Measurements from ENCODE around the gene LMNB1. TPM values are rescaled to one million over a fixed set of nuclear protein-coding genes. Genes with fewer than 3 reads are reported as not detected.
"Not testable (repeated sequence)": the region's sequence is repeated elsewhere in the genome, so short reads cannot be mapped to it uniquely, and the experiment has no call there.

The LMNB1 gene
- total and polyA plus RNA-seq, 4 donors = 5.1 to 40.3 (median 21.8) TPM

DNA sequence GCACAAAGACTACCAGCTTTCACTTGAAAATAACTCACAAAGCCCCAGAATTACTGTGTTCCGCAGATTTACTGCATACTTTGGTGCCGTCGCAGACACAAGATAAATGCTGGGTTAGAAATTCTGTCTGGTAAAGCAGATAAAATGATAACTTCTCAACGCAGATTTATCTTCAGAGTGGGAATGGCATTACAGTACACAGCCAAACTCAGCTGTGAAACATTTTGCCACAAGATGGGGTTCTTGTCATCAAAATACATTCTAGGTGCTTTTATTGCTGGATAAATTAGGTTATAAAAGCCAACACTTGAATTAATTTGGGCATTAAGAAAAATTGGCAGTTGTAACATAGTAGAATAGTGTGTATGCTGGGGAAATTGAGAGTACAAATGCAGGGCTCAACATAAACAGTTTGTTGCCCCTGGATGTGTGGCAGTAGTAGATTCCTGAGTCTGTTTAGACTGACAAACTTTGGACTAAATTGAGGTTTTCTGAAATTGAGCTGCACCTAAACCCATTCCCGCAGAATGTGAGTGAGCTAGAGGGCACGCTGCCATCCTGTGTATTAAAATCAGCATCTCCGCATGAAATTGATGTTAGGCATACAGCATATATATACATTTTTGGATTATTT lies 61.1 kb downstream of the LMNB1 start:
- no peak overlapping the region for H3K9ac ChIP-seq (ENCODE audit: insufficient read depth in 1 of 2, low read length in 2 of 2)
- 86 to 89% methylated on average over 7 of the region's 7 CpGs for WGBS, 2 donors
- H3K4me1 ChIP-seq (ENCODE audit: control insufficient read depth in 5 of 5, insufficient read depth in 5 of 5, low read length in 5 of 5) = no peaks in the 10 kb centered on the region
- no peak overlapping the region for H3K27ac ChIP-seq (ENCODE audit: low read depth in 1 of 2, low read length in 1 of 2)
- no peak for ATAC-seq (ENCODE audit: insufficient read depth, low FRiP score)
- TF ChIP-seq, protein P1, sequence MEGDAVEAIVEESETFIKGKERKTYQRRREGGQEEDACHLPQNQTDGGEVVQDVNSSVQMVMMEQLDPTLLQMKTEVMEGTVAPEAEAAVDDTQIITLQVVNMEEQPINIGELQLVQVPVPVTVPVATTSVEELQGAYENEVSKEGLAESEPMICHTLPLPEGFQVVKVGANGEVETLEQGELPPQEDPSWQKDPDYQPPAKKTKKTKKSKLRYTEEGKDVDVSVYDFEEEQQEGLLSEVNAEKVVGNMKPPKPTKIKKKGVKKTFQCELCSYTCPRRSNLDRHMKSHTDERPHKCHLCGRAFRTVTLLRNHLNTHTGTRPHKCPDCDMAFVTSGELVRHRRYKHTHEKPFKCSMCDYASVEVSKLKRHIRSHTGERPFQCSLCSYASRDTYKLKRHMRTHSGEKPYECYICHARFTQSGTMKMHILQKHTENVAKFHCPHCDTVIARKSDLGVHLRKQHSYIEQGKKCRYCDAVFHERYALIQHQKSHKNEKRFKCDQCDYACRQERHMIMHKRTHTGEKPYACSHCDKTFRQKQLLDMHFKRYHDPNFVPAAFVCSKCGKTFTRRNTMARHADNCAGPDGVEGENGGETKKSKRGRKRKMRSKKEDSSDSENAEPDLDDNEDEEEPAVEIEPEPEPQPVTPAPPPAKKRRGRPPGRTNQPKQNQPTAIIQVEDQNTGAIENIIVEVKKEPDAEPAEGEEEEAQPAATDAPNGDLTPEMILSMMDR (IDR thresholded peaks at IDR 0.05; ENCODE audit: control extremely low read depth, extremely low read depth) = no peak
- no peaks in the 10 kb centered on the region for H3K9me3 ChIP-seq (ENCODE audit: control insufficient read depth in 4 of 4, insufficient read depth in 3 of 4, low read length in 3 of 4)
- H3K4me3 ChIP-seq = no peak overlapping the region
- DNase-seq = no peak
- peaks cover 0 to 14% (median 7%) of the 10 kb centered on the region in 4 donors for H3K36me3 ChIP-seq (ENCODE audit: control insufficient read depth in 4 of 4, insufficient read depth in 4 of 4, low read length in 4 of 4)
- no peaks in the 10 kb centered on the region for H3K27me3 ChIP-seq (ENCODE audit: control insufficient read depth in 3 of 3, insufficient read depth in 3 of 3, low read length in 2 of 3)

GRCh38 chr5:126839407-126839806 lies 62.5 kb downstream of the LMNB1 start:
- H3K27me3 ChIP-seq (ENCODE audit: control insufficient read depth in 3 of 3, insufficient read depth in 3 of 3, low read length in 2 of 3); H3K9ac ChIP-seq (ENCODE audit: insufficient read depth in 1 of 2, low read length in 2 of 2); DNase-seq; H3K27ac ChIP-seq (ENCODE audit: low read depth in 1 of 2, low read length in 1 of 2); H3K9me3 ChIP-seq (ENCODE audit: control insufficient read depth in 4 of 4, insufficient read depth in 3 of 4, low read length in 3 of 4); H3K36me3 ChIP-seq (ENCODE audit: control insufficient read depth in 4 of 4, insufficient read depth in 4 of 4, low read length in 4 of 4); ATAC-seq (ENCODE audit: insufficient read depth, low FRiP score); H3K4me1 ChIP-seq (ENCODE audit: control insufficient read depth in 5 of 5, insufficient read depth in 5 of 5, low read length in 5 of 5); H3K4me3 ChIP-seq: not testable (repeated sequence)
- WGBS, 2 donors = 84 to 87% methylated on average over 7 of the region's 7 CpGs

- not testable (repeated sequence) for H3K4me3 ChIP-seq; H3K27ac ChIP-seq (ENCODE audit: low read depth in 1 of 2, low read length in 1 of 2); H3K4me1 ChIP-seq (ENCODE audit: control insufficient read depth in 5 of 5, insufficient read depth in 5 of 5, low read length in 5 of 5); H3K36me3 ChIP-seq (ENCODE audit: control insufficient read depth in 4 of 4, insufficient read depth in 4 of 4, low read length in 4 of 4); H3K9ac ChIP-seq (ENCODE audit: insufficient read depth in 1 of 2, low read length in 2 of 2); H3K9me3 ChIP-seq (ENCODE audit: control insufficient read depth in 4 of 4, insufficient read depth in 3 of 4, low read length in 3 of 4); ATAC-seq (ENCODE audit: insufficient read depth, low FRiP score); DNase-seq; H3K27me3 ChIP-seq (ENCODE audit: control insufficient read depth in 3 of 3, insufficient read depth in 3 of 3, low read length in 2 of 3)
- 75 to 85% methylated on average over 11 of the region's 11 CpGs for WGBS, 2 donors
Measured at GRCh38 chr5:126843375-126843774, 66.4 kb downstream of the LMNB1 start.

DNA sequence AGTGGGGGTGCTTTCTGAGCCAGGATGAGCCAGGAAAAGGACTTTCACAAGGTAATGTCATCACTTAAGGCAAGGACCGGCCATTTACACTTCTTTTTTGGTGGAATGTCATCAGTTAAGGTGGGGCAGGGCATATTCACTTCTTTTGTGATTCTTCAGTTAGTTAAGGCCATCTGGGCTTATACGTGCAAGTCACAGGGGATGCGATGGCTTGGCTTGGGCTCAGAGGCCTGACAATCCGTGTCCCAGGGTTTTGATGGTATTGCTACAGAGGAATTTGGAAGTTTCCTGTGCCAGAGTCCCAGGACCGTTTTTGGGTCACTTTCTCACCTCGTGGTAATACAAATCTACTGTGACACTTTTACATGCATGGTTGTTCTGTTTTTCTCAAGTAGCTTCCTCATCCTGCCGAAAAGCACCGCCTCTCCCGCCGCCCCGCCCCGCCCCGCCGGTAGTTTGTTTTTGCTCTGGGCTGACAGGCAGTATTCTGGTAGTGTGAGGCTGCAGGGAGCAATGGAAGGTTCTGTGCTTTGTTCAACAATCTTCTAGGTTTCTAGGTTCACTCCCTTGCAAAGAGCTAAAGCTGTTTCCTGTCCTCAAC lies 68.6 kb downstream of the LMNB1 start:
- ATAC-seq (ENCODE audit: insufficient read depth, low FRiP score) (peak; percentile 72), DNase-seq (peak in 2 of 3 donors; percentile 16 to 40)
- not testable (repeated sequence) for H3K4me1 ChIP-seq (ENCODE audit: control insufficient read depth in 5 of 5, insufficient read depth in 5 of 5, low read length in 5 of 5); H3K36me3 ChIP-seq (ENCODE audit: control insufficient read depth in 4 of 4, insufficient read depth in 4 of 4, low read length in 4 of 4); H3K4me3 ChIP-seq; H3K9ac ChIP-seq (ENCODE audit: insufficient read depth in 1 of 2, low read length in 2 of 2); H3K27me3 ChIP-seq (ENCODE audit: control insufficient read depth in 3 of 3, insufficient read depth in 3 of 3, low read length in 2 of 3); H3K9me3 ChIP-seq (ENCODE audit: control insufficient read depth in 4 of 4, insufficient read depth in 3 of 4, low read length in 3 of 4)
- peak overlapping the region in 1 of 2 donors; percentile 31 for H3K27ac ChIP-seq (ENCODE audit: low read depth in 1 of 2, low read length in 1 of 2)
- 21 to 28% methylated on average over 14 of the region's 14 CpGs for WGBS, 2 donors

DNA sequence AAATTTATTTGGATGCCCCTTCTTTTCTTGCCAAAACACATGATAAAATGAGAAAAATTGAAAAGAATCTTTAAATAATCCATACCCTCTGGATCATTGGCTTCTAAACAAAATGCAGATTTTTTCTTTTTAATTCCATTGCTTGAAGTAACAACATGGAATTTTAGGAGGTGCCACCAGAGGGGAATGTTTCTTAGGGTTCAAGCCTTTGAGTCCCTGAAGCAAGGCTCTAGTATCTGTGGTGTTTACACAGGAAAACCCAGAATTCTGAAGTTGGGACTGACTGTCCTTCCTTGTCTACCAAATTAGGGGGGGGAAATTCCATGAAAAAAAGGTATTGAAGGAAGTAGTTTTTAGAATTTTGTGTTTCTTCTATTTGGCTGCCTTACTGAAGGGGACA lies 69.4 kb downstream of the LMNB1 start:
- TF ChIP-seq, protein P1 (IDR thresholded peaks at IDR 0.05; ENCODE audit: control extremely low read depth, extremely low read depth) = no peak
- Histone ChIP-seq H3K36me3 (ENCODE audit: control insufficient read depth in 4 of 4, insufficient read depth in 4 of 4, low read length in 4 of 4) (no peaks in the 10 kb centered on the region), H3K9me3 (ENCODE audit: control insufficient read depth in 4 of 4, insufficient read depth in 3 of 4, low read length in 3 of 4) (no peaks in the 10 kb centered on the region), H3K27me3 (ENCODE audit: control insufficient read depth in 3 of 3, insufficient read depth in 3 of 3, low read length in 2 of 3) (no peaks in the 10 kb centered on the region), H3K27ac (ENCODE audit: low read depth in 1 of 2, low read length in 1 of 2) (no peak overlapping the region), H3K4me3 (no peak overlapping the region), H3K4me1 (ENCODE audit: control insufficient read depth in 5 of 5, insufficient read depth in 5 of 5, low read length in 5 of 5) (peaks cover 0 to 4% (median under 1%) of the 10 kb centered on the region in 5 donors), H3K9ac (ENCODE audit: insufficient read depth in 1 of 2, low read length in 2 of 2) (no peak overlapping the region)
- DNase-seq = peak in 2 of 3 donors; percentile 34 to 37
- ATAC-seq (ENCODE audit: insufficient read depth, low FRiP score) = no peak

All from lung (tissue), 12 donors.